ENCODE measurements around the gene NOD1. TPM values are rescaled to one million over a fixed set of nuclear protein-coding genes. Genes with fewer than 3 reads are reported as not detected.
A peak's percentile ranks its signal among the peaks of the same experiment; 100 is the strongest.

Gene NOD1
- total RNA-seq, 4 donors from 2014 or later = 12.4 to 18.3 (median 15.6) TPM

DNA sequence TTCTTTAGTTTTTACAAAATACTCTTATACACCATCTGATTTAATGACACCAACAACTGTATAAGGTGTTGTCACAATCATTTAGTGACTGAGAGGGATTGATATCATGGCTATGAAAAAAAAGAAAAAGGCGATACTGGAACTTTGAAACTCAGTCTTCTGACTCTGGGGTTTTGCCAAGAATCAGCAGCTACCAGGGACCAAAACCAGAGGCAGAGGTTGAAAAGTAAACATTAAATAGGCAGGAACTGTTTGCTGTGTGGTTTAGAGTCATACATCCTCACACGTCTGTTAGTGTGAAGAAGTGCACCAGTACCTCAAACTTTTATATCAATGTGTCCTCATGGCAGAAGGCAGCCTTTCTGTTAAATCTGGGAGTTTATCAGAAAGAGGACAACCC lies 46.0 kb upstream of the NOD1 start:
- in situ Hi-C loops (cut with MboI; ENCODE audit: low pct_ligation_motif_present in 1 of 4, low pct_unique_long_range_greater_than_20kb in 1 of 4, low sequenced_read_pairs in 3 of 4) (no loop called here), intact Hi-C loops (cut with DNase I; ENCODE audit: low total_unique reads) (no loop called here)
- Histone ChIP-seq H3K4me1 (peaks cover 0 to 42% (median 28%) of the 10 kb centered on the region in 4 donors), H3K36me3 (no peaks in the 10 kb centered on the region), H3K4me3 (no peak overlapping the region), H3K27me3 (no peaks in the 10 kb centered on the region), H3K27ac (peak overlapping the region in 1 of 4 donors; percentile 51), H3K9me3 (no peaks in the 10 kb centered on the region)
- TF ChIP-seq EP300 (IDR thresholded peaks at IDR 0.05; ENCODE audit: low read depth) = no peak
- WGBS, 2 donors (ENCODE audit: low coverage in 1 of 2) = 32% methylated on average over 2 of the region's 2 CpGs; no CpG with 5 or more reads in 1 of the 2 donors
- DNase-seq = no peak

DNA sequence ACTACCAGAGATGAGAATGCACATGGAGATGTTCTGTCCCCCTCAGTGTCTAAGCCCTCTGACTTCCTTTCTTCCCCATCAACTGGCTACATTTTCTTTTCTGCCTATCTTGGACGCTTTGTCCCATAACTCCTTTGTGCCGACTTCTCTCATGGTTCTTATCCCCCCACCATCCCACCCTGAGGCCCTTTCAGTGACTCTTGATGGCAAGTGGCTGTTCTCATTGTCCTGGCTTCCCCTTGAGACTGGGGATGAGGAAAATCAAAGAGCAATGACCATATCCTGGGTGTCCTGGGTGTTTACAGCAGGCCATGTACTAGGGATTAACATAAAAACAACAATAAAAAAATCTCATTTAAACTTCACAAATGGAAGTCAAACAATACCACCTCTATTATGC lies 44.9 kb upstream of the NOD1 start:
- no peak for DNase-seq
- no peak for TF ChIP-seq POLR2AphosphoS5 (IDR thresholded peaks at IDR 0.05)
- no peak for TF ChIP-seq EP300 (IDR thresholded peaks at IDR 0.05; ENCODE audit: low read depth)
- TF ChIP-seq, protein P1, sequence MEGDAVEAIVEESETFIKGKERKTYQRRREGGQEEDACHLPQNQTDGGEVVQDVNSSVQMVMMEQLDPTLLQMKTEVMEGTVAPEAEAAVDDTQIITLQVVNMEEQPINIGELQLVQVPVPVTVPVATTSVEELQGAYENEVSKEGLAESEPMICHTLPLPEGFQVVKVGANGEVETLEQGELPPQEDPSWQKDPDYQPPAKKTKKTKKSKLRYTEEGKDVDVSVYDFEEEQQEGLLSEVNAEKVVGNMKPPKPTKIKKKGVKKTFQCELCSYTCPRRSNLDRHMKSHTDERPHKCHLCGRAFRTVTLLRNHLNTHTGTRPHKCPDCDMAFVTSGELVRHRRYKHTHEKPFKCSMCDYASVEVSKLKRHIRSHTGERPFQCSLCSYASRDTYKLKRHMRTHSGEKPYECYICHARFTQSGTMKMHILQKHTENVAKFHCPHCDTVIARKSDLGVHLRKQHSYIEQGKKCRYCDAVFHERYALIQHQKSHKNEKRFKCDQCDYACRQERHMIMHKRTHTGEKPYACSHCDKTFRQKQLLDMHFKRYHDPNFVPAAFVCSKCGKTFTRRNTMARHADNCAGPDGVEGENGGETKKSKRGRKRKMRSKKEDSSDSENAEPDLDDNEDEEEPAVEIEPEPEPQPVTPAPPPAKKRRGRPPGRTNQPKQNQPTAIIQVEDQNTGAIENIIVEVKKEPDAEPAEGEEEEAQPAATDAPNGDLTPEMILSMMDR (IDR thresholded peaks at IDR 0.05) = no peak
- no peak for TF ChIP-seq POLR2A (IDR thresholded peaks at IDR 0.05)
- WGBS, 2 donors (ENCODE audit: low coverage in 1 of 2) = 90% methylated on average over 2 of the region's 2 CpGs; no CpG with 5 or more reads in 1 of the 2 donors
- no peaks in the 10 kb centered on the region for H3K9me3 ChIP-seq
- in situ Hi-C loops (cut with MboI; ENCODE audit: low pct_ligation_motif_present in 1 of 4, low pct_unique_long_range_greater_than_20kb in 1 of 4, low sequenced_read_pairs in 3 of 4) (no loop called here), intact Hi-C loops (cut with DNase I; ENCODE audit: low total_unique reads) (no loop called here)
- H3K27me3 ChIP-seq = no peaks in the 10 kb centered on the region
- no peak overlapping the region for H3K27ac ChIP-seq
- H3K36me3 ChIP-seq = no peaks in the 10 kb centered on the region
- H3K4me3 ChIP-seq = no peak overlapping the region
- peaks cover 0 to 42% (median 31%) of the 10 kb centered on the region in 4 donors for H3K4me1 ChIP-seq

DNA sequence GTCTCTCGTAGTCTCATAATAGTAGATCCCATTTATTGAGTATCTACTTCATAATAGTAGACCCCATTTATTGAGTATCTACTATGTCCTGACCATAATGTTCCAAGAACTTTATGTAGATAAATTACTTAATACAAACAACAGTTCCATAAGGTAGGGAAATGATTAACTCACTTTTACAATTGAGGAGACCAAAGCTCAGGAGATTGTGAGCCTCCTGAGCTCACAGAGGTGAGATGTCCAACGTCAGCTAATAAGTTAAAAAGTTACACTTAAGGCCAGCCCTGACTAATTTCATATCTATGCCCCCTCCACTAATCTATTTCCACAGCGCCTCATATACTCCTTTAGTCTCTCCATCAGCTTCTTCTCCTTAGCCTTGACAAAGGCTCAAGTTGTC lies 43.6 kb upstream of the NOD1 start:
- 52 to 78% methylated on average over 3 of the region's 3 CpGs for WGBS, 2 donors (ENCODE audit: low coverage in 1 of 2)

DNA sequence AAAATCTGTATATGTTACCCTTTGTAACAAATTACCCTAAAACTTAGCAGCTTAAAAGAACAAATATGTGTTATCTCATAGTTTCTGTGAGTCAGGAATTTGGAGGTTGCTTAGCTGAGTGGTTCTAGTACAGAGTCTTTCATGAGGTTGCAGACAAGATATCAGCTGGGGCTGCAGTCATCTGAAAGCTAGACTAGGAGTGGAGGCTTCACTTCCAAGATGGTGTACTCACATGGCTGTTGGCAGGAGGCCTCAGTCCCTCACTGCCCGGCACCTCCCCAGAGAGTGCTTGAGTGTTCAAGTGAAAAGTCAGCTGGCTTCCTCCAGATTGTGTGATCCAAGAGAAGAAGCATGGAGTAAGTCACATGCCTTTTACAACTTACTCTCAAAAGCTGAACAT lies 42.9 kb upstream of the NOD1 start:
- no peaks in the 10 kb centered on the region for H3K9me3 ChIP-seq
- TF ChIP-seq POLR2AphosphoS5 (IDR thresholded peaks at IDR 0.05) (no peak), POLR2A (IDR thresholded peaks at IDR 0.05) (no peak), EP300 (IDR thresholded peaks at IDR 0.05; ENCODE audit: low read depth) (no peak)
- TF ChIP-seq, protein P1 (IDR thresholded peaks at IDR 0.05) = no peak
- DNase-seq = no peak
- H3K36me3 ChIP-seq = no peaks in the 10 kb centered on the region
- H3K27me3 ChIP-seq = no peaks in the 10 kb centered on the region
- in situ Hi-C loops (cut with MboI; ENCODE audit: low pct_ligation_motif_present in 1 of 4, low pct_unique_long_range_greater_than_20kb in 1 of 4, low sequenced_read_pairs in 3 of 4) = no loop called here
- peak overlapping the region in 1 of 4 donors; percentile 62 for H3K27ac ChIP-seq
- peaks cover 0 to 42% (median 31%) of the 10 kb centered on the region in 4 donors for H3K4me1 ChIP-seq
- no peak overlapping the region for H3K4me3 ChIP-seq
- 64% methylated on average over 1 of the region's 1 CpG; no CpG with 5 or more reads in 1 of the 2 donors for WGBS, 2 donors (ENCODE audit: low coverage in 1 of 2)
- intact Hi-C loops (cut with DNase I; ENCODE audit: low total_unique reads) = no loop called here

More for the DNA sequence above, 43.6 kb upstream of the NOD1 start:
- no peak for TF ChIP-seq POLR2A (IDR thresholded peaks at IDR 0.05)
- TF ChIP-seq POLR2AphosphoS5 (IDR thresholded peaks at IDR 0.05) = no peak
- no peaks in the 10 kb centered on the region for H3K9me3 ChIP-seq
- in situ Hi-C loops (cut with MboI; ENCODE audit: low pct_ligation_motif_present in 1 of 4, low pct_unique_long_range_greater_than_20kb in 1 of 4, low sequenced_read_pairs in 3 of 4) = no loop called here
- H3K4me1 ChIP-seq = peaks cover 0 to 42% (median 31%) of the 10 kb centered on the region in 4 donors
- no peaks in the 10 kb centered on the region for H3K36me3 ChIP-seq
- no peak overlapping the region for H3K4me3 ChIP-seq
- no peak for DNase-seq
- peak overlapping the region in 1 of 4 donors; percentile 62 for H3K27ac ChIP-seq
- no peaks in the 10 kb centered on the region for H3K27me3 ChIP-seq
- intact Hi-C loops (cut with DNase I; ENCODE audit: low total_unique reads) = no loop called here

DNA sequence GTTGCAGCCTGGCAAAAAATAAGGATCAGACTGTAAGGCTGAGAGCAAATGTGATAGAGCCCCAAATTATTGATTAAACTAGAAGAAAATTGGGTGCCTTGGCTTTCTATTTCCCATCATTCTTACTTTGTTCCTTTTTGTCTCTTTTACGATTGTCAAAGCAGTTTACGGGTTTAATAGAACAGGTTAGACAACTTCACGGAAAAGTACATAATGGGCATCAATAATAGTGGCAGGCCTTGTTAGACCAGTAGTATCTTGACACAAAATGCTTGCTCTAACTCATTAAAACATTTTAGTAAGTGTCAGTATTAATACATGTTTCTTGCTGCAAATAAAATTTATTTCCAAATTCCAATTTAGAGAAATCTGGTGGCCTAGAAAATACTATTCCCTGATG lies 40.5 kb upstream of the NOD1 start:
- Histone ChIP-seq H3K27ac (no peak overlapping the region), H3K4me3 (no peak overlapping the region), H3K4me1 (peaks cover 0 to 29% (median 22%) of the 10 kb centered on the region in 4 donors), H3K9me3 (no peaks in the 10 kb centered on the region), H3K36me3 (no peaks in the 10 kb centered on the region), H3K27me3 (no peaks in the 10 kb centered on the region)
- intact Hi-C loops (cut with DNase I; ENCODE audit: low total_unique reads) = loop anchor here (5.0 kb wide), 1 partner anchor 1617 kb away; no protein-coding TSS in a partner anchor
- in situ Hi-C loops (cut with MboI; ENCODE audit: low pct_ligation_motif_present in 1 of 4, low pct_unique_long_range_greater_than_20kb in 1 of 4, low sequenced_read_pairs in 3 of 4) = no loop called here
- DNase-seq = no peak
- WGBS, 2 donors (ENCODE audit: low coverage in 1 of 2) = 43 to 63% methylated on average over 3 of the region's 3 CpGs
- no peak for TF ChIP-seq POLR2A (IDR thresholded peaks at IDR 0.05)

DNA sequence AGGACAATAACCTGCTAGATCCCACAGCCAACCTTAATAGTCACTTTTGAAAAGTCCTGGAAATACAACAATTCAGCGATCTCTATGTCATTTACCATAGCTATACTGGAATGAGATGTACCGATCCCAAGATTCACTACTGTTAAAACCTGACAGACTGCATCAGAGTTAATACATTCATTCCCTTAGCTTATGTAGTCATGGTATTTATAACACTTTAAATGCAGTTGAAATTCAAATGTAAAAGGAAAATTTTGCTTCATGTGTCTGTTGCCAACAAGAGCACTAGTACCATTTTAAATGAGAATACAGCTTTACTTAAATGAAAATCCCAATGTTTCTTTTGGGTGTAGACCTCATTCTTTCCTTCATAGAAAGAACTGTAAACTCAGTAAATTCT lies 37.2 kb upstream of the NOD1 start:
- Histone ChIP-seq H3K27me3 (no peaks in the 10 kb centered on the region), H3K27ac (no peak overlapping the region), H3K36me3 (no peaks in the 10 kb centered on the region), H3K9me3 (no peaks in the 10 kb centered on the region), H3K4me3 (no peak overlapping the region), H3K4me1 (peaks cover 0 to 10% (median 3%) of the 10 kb centered on the region in 4 donors)
- in situ Hi-C loops (cut with MboI; ENCODE audit: low pct_ligation_motif_present in 1 of 4, low pct_unique_long_range_greater_than_20kb in 1 of 4, low sequenced_read_pairs in 3 of 4) = no loop called here
- TF ChIP-seq, protein P1 (IDR thresholded peaks at IDR 0.05) = no peak
- no peak for TF ChIP-seq POLR2A (IDR thresholded peaks at IDR 0.05)
- WGBS, 2 donors (ENCODE audit: low coverage in 1 of 2) = 92 to 100% methylated on average over 2 of the region's 2 CpGs
- no peak for DNase-seq
- intact Hi-C loops (cut with DNase I; ENCODE audit: low total_unique reads) = loop anchor here (5.0 kb wide), 1 partner anchor 1613 kb away; no protein-coding TSS in a partner anchor

All from transverse colon (tissue), 4 donors.